Activated CD8-positive, alpha-beta T cell treated with anti-CD3 and anti-CD28 coated beads for 36 hours (primary cell): ENCODE data around the gene C1RL. TPM values are rescaled to one million over a fixed set of nuclear protein-coding genes. Genes with fewer than 3 reads are reported as not detected.

Source experiments
- ATAC-seq: fragments of 200-7000 bp; cut with Tn5 transposase; one replicate; pipeline ENCODE4 v1.10.0; 2021; ENCODE audit warnings: mild to moderate bottlenecking, moderate library complexity
- CTCF ChIA-PET: fragments of 350-600 bp; sonication (Branson Sonifier 250); formaldehyde crosslinking; loops from one replicate; lab custom pipeline; 2021; ENCODE audit warnings: antibody characterized with exemption; lab: Charles Lee
- POLR2A ChIA-PET: fragments of 350-600 bp; sonication (Branson Sonifier 250); formaldehyde crosslinking; loops from one replicate; lab custom pipeline; 2021; ENCODE audit warnings: antibody characterized with exemption; lab: Charles Lee
- DNase-seq: peaks from one replicate; pipeline ENCODE4 v3.0.0-alpha.2; 2020
- H3K27ac Mint-ChIP-seq: one replicate; pipeline ENCODE4 v1.8.0; 2021; ENCODE audit warnings: mild to moderate bottlenecking, mixed read lengths
- H3K27me3 Mint-ChIP-seq: one replicate; pipeline ENCODE4 v1.8.0; 2021; ENCODE audit warnings: mixed read lengths
- H3K36me3 Mint-ChIP-seq: one replicate; pipeline ENCODE4 v1.8.0; 2021; ENCODE audit warnings: low read depth, mixed read lengths
- H3K4me1 Mint-ChIP-seq: one replicate; pipeline ENCODE4 v1.8.0; 2021; ENCODE audit warnings: low read depth, mixed read lengths
- H3K4me3 Mint-ChIP-seq: one replicate; pipeline ENCODE4 v1.8.0; 2021; ENCODE audit warnings: mild to moderate bottlenecking, moderate library complexity, mixed read lengths
- H3K9me3 Mint-ChIP-seq: one replicate; pipeline ENCODE4 v1.8.0; 2021; ENCODE audit warnings: mixed read lengths
- intact Hi-C: fragments of 100-400 bp; cut with micrococcal nuclease; formaldehyde crosslinking; loops from one replicate; pipeline ENCODE4 v1.10.0; 2022
- total RNA-seq, 2 experiments: library from RNA; stranded (reverse); gene quantifications; one replicate each; pipeline ENCODE4 v1.2.3, GENCODE V29; 2021
- TF ChIP-seq, protein P1 (sequence below): fragments of 200-600 bp; IDR thresholded peaks from one replicate; pipeline ENCODE4 v1.8.0; 2022; ENCODE audit warnings: antibody characterized with exemption, mild to moderate bottlenecking

Gene C1RL
- total RNA-seq, 2 experiments from 2014 or later: 10.5 to 11.8 TPM

DNA sequence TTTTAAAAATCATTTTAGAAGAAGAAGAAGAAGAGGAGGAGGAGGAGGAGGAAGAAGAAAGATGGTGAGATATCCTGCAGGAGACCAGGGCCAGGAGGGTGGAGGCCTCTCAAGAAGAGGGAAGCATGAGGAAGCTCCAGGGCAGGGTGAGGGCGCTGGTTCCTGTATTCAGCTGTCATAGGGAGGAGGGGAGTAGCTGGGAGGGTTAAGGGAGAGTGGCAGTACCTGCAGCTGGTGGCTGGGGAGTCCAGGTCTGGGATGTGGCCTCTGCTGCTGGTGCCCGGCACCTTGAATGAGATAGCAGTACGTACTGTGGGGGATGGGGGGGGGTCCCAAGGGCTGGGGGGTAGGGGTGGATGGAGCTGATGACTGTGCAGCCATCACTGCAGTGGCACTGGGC is 9.9 kb upstream of the C1RL start:
- H3K4me3 Mint-ChIP-seq: no peak overlapping the region
- CTCF ChIA-PET: interaction anchor here (2.6 kb wide), 1 partner anchor 10 kb away, joined by 13 read pairs; the partner anchor contains the start of gene C1RL
- ATAC-seq: no peak
- no peaks in the 10 kb centered on the region for H3K9me3 Mint-ChIP-seq
- H3K4me1 Mint-ChIP-seq: no peaks in the 10 kb centered on the region
- POLR2A ChIA-PET: interaction anchor here (0.5 kb wide), 1 partner anchor 430 kb away, joined by 3 read pairs; the partner anchor contains the start of gene ZNF384
- no peak for DNase-seq
- TF ChIP-seq, protein P1, sequence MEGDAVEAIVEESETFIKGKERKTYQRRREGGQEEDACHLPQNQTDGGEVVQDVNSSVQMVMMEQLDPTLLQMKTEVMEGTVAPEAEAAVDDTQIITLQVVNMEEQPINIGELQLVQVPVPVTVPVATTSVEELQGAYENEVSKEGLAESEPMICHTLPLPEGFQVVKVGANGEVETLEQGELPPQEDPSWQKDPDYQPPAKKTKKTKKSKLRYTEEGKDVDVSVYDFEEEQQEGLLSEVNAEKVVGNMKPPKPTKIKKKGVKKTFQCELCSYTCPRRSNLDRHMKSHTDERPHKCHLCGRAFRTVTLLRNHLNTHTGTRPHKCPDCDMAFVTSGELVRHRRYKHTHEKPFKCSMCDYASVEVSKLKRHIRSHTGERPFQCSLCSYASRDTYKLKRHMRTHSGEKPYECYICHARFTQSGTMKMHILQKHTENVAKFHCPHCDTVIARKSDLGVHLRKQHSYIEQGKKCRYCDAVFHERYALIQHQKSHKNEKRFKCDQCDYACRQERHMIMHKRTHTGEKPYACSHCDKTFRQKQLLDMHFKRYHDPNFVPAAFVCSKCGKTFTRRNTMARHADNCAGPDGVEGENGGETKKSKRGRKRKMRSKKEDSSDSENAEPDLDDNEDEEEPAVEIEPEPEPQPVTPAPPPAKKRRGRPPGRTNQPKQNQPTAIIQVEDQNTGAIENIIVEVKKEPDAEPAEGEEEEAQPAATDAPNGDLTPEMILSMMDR: no peak
- intact Hi-C loops: no loop called here
- H3K27ac Mint-ChIP-seq: no peak overlapping the region
- H3K36me3 Mint-ChIP-seq: peaks cover 15% of the 10 kb centered on the region
- no peaks in the 10 kb centered on the region for H3K27me3 Mint-ChIP-seq

DNA sequence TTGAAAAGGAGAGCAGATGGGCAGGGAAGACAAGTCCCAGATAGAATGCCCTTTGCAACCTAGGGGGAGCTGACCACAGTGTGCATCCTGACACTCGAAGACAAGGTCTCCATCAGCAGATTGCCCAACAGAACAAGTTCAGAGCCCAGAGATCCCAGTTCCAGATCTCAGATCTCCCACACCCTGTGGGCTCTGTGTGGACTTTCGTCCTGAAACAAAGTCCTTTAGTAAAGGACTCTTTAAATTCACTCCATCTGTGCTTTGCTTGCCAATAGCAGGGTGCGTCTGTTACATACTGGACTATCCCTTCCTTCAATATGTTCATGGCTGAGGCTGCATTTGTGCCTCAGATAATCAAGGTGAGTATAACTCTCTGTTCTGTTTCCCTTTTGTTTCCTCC is 8.7 kb upstream of the C1RL start:
- intact Hi-C loops: no loop called here
- POLR2A ChIA-PET: interaction anchor here (1.5 kb wide), 1 partner anchor 166 kb away, joined by 5 read pairs; no protein-coding TSS in a partner anchor
- DNase-seq (no peak), ATAC-seq (no peak)
- CTCF ChIA-PET: interaction anchor here (2.6 kb wide), 1 partner anchor 9 kb away, joined by 13 read pairs; the partner anchor contains the start of gene C1RL
- H3K9me3 Mint-ChIP-seq: no peaks in the 10 kb centered on the region
- no peaks in the 10 kb centered on the region for H3K27me3 Mint-ChIP-seq
- H3K4me1 Mint-ChIP-seq: peaks cover 5% of the 10 kb centered on the region
- TF ChIP-seq, protein P1: no peak
- H3K4me3 Mint-ChIP-seq: no peak overlapping the region
- no peak overlapping the region for H3K27ac Mint-ChIP-seq
- H3K36me3 Mint-ChIP-seq: peaks cover 19% of the 10 kb centered on the region

DNA sequence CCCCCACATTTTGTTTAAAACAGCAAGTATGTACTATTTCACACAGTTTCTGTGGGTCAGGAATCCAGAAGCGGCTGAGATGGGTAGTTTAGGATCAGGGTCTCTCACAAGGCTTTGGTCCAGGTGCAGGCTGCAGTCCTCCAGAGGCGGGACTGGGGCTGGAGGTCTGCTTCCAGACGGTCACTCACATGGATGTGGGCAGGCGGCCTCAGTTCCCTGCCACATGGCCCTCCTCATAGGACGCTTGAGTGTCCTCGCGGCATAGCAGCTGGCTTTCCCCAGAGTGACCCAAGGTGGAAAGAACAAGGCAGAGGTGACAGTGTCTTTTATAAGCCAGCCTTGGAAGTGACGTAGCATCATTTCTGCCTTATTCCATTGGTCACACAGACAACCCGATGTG is 7.9 kb upstream of the C1RL start:
- H3K4me1 Mint-ChIP-seq: peaks cover 5% of the 10 kb centered on the region
- DNase-seq: no peak
- no peaks in the 10 kb centered on the region for H3K9me3 Mint-ChIP-seq
- TF ChIP-seq, protein P1: no peak
- intact Hi-C loops: no loop called here
- H3K27me3 Mint-ChIP-seq: no peaks in the 10 kb centered on the region
- peaks cover 19% of the 10 kb centered on the region for H3K36me3 Mint-ChIP-seq
- ChIA-PET POLR2A (interaction anchor here (0.9 to 1.5 kb wide), 2 partner anchors 9 to 165 kb away, joined by 3 to 5 read pairs; no protein-coding TSS in a partner anchor), CTCF (interaction anchor here (2.6 kb wide), 1 partner anchor 8 kb away, joined by 13 read pairs; the partner anchor contains the start of gene C1RL)
- H3K4me3 Mint-ChIP-seq: no peak overlapping the region
- no peak for ATAC-seq
- no peak overlapping the region for H3K27ac Mint-ChIP-seq

DNA sequence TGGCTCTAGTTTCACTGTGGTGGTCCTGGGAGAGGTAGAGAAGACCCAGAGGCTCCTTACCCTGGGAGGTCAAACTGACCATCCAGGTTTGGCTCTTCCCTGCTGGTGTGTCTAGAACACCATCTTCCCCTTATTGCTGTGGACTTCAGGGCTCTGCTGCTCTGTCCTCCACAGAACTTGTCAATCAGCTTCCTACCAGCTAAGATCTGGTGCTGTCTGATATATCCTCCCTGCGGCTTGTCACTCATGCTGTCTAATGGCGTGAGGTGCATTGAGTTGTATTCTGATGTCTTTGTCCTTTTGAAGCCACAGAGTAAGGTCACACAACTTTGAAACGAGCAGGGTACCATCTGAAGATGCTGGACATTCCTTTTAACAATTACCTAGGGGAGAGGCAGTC is 7.2 kb upstream of the C1RL start:
- TF ChIP-seq, protein P1: no peak
- ChIA-PET CTCF (no interaction called here), POLR2A (interaction anchor here (0.9 kb wide), 1 partner anchor 9 kb away, joined by 3 read pairs; no protein-coding TSS in a partner anchor)
- intact Hi-C loops: no loop called here
- Mint-ChIP-seq H3K4me3 (no peak overlapping the region), H3K4me1 (peaks cover 5% of the 10 kb centered on the region), H3K36me3 (peaks cover 20% of the 10 kb centered on the region), H3K27me3 (no peaks in the 10 kb centered on the region), H3K27ac (no peak overlapping the region), H3K9me3 (no peaks in the 10 kb centered on the region)
- ATAC-seq (no peak), DNase-seq (no peak)

DNA sequence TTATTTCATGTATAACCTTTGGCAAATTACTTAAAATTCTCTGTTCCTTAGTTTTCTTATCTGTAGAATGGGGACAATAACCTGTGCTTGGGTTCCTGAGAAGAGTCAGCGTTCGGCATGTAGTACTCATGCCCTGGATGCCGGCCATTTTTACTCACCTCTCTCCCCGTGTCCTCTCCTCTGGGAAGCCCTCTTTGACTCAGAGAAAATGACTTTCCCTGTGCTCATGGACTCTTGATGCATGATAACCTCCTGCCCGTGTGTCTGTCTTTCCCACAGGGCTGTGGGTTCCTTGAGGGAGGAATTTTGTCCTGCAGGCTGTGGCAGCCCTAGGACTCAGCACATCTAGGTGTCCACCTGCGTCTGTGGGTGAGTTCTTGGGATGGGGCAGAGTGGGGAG is 5.8 kb upstream of the C1RL start:
- DNase-seq (no peak), ATAC-seq (no peak)
- H3K27ac Mint-ChIP-seq: no peak overlapping the region
- peaks cover 20% of the 10 kb centered on the region for H3K36me3 Mint-ChIP-seq
- ChIA-PET CTCF (interaction anchor here (1.0 kb wide), 1 partner anchor 140 kb away, joined by 4 read pairs; no protein-coding TSS in a partner anchor), POLR2A (no interaction called here)
- intact Hi-C loops: no loop called here
- no peaks in the 10 kb centered on the region for H3K27me3 Mint-ChIP-seq
- TF ChIP-seq, protein P1: no peak
- peaks cover 8% of the 10 kb centered on the region for H3K4me1 Mint-ChIP-seq
- H3K4me3 Mint-ChIP-seq: no peak overlapping the region
- H3K9me3 Mint-ChIP-seq: no peaks in the 10 kb centered on the region
